NCI-H2196 treated with DMSO at 0.1 percent for 48 hours (cell line): ENCODE data around the gene PIGN.
"Not testable (repeated sequence)": the region's sequence is repeated elsewhere in the genome, so short reads cannot be mapped to it uniquely, and the experiment has no call there.

ENCODE experiments used
- DNase-seq: peaks from one replicate; lab custom pipeline; 2025; ENCODE audit not compliant: unreplicated experiment; lab: John Stamatoyannopoulos, UW

The PIGN gene

GRCh38 chr18:62179213-62179612, 7.6 kb downstream of the PIGN start:
- no peak for DNase-seq

GRCh38 chr18:62177271-62177670, 9.6 kb downstream of the PIGN start:
- no peak for DNase-seq

- no peak for DNase-seq
Observed at GRCh38 chr18:62175521-62175920, 11.3 kb downstream of the PIGN start.

- DNase-seq, result no peak
Observed at GRCh38 chr18:62172298-62172697, 14.6 kb downstream of the PIGN start.

DNA sequence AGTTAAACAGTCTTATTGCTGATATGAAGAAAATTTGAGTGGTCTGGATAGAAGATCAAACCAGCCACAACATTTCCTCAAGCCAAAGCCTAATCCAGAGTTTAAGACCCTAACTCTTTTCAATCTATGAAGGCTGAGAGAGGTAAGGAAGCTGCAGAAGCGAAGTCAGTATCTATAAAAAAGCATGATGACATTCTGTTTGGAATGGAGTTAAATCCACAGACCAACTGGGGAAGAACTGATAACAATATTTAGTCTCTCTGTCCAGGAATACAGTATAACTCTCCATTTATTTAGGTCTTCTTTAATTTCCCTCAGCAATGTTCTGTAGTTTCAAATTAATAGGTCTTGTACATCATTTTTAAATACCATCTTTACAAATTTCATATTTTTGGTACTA, 16.0 kb downstream of the PIGN start:
- no peak for DNase-seq

- DNase-seq, result not testable (repeated sequence)
Observed at GRCh38 chr18:62166524-62166923, 20.3 kb downstream of the PIGN start.

- no peak for DNase-seq
Observed at GRCh38 chr18:62165583-62165982, 21.3 kb downstream of the PIGN start.

DNA sequence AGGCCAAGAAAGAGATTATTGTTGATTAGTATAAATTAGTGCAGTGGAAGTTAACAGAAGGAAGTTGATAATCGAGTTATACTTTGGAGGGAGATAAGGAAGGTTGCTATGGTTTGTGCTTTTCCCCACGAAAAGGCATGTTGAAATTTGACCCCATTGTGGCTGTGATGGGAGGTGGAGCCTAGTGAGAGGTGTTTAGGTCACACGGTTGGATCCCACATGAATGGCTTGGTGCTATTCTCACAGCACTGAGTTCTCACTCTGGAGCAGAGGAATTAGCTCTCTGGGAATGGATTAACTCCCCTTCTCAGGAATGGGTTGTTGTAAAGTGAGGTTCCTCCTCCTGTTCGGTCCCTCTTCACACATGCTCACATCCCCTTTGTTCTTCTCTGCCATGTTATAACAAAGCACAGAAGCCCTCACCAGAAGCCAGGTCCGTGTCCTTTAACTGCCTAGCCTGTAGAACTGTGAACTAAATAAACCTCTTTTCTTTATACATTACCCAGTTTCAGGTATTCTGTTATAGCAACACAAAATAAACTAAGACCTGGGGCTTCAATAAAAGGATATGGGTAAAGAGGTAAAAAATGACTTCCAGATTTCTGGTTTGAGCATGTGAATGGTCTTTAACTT, 21.9 kb downstream of the PIGN start:
- DNase-seq, result no peak

DNA sequence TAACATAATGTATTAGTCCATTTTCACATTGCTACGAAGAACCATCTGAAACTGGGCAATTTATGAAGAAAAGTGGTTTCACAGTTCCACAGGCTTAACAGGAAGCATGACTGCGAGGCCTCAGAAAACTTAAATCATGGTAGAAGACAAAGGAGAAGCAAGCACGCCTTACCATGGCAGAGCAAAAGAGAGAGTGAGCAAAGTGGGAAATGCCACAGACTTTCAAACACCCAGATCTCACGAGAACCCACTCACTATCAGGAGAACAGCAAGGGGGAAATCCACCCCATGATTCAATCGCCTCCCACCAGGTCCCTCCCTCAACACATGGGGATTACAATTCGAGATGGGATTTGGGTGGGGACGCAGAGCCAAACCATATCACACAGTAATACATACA, 22.5 kb downstream of the PIGN start:
- DNase-seq, result no peak

DNA sequence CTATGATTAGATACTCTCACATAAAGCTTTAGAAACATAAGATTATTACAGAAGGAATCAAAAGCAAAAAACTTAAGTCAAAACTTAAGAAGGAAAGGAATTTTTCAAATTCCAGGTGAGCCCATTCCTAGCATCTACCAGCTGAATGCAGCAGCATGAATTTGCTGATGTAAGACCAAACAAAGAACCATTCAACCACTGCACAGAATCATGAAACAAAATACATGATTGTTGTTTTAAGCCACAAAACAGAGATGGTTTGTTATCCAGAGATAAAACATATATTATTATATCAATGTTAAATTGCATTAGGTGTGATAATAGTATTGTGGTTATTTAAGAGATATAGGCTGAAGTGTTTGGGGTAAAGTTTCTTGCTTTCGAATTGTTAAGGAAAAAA, 29.0 kb downstream of the PIGN start:
- DNase-seq, result no peak

DNA sequence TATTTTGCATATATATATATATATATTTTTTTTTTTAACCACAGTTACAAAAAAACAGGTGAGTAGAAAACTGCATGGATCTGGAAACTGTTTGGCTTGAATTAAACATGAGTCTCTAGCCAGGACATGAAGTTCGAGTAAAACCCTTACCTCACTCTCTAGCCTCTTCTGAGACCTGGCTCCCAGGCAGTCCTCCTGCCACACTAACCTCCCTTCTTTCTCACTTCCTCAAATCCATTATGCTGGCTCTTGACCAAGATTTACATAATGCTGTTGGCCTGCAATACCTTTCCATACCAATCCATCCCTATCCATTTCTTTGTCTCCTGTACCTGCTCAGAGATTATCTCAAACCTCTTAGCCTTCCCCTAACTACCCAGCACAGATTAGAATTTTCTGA, 34.0 kb downstream of the PIGN start:
- DNase-seq, result no peak

- no peak for DNase-seq
Observed at GRCh38 chr18:62151068-62151771, 35.6 kb downstream of the PIGN start.

DNA sequence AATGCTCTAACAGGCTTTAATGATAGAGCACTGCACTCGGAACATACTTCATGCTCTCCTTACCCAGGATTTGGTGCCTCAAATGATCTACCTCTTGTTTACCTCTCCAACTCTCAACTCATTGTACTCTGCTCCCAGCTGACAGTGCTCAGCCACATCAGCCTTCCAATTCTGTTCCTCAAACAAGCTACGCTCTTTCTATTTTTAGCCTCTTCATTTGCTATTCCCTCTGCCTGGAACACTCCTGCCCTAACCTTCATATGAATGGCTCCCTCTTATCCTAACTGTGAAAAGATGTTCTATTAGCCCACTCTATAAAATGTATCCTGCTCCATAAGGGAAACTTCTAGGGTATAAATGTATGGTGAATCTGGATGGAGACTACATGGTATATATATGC, 42.5 kb downstream of the PIGN start:
- no peak for DNase-seq

GRCh38 chr18:62140259-62140658, 46.6 kb downstream of the PIGN start:
- DNase-seq, result no peak

DNA sequence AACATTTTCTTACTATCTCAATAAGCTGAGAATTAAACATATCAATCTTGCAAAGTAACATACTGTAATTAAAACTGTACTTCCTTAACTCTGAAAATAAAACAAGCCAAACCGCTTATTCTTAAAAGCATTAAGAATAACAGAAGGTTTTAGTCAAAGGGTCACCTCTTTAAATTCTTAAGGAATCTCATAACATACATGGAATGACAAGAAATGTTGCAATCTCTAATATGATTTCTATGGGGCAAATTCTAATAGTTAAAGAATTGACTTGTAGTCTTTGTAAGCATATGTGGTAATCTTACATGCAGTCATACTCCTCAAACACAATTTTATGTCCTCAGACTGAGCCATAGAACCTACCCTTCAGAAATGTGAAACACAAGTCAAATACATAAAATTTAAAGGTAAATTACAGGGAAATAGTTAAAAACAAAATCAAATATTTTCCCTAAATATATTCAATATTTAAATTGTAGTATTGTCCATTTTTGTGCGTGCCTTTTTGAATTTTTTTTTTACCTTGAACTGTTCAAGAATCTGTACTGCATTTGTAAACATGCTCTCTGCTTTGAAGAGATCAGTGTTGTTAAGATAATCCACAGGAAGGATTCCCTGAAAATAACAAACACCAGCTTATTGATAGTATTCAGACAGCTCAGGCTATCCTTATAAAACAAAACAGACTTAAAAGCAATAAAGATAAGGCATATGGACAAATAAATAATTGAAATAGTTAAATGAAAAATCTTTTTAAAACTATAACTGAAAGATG, 48.2 kb downstream of the PIGN start:
- no peak for DNase-seq

GRCh38 chr18:62131301-62131909, 55.5 kb downstream of the PIGN start:
- DNase-seq, result peak; percentile 24

DNA sequence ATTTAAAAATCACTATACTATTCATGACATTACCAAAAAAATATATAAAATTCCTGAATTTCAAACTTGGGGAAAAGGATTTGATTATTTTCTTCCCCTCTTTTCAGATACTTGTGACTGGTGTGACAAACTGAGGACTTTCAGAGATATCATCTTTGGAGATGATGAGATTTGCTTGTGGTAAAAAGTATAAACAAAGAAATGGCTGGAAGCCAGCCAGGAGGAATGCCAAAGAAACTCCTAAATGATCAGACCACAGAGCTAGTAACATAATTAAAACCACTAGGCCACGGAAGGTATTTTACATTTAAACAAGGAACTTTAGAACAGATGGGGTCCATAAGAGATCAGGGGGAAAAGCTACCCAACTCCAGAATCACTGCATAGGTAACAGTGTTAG, 58.7 kb downstream of the PIGN start:
- no peak for DNase-seq

DNA sequence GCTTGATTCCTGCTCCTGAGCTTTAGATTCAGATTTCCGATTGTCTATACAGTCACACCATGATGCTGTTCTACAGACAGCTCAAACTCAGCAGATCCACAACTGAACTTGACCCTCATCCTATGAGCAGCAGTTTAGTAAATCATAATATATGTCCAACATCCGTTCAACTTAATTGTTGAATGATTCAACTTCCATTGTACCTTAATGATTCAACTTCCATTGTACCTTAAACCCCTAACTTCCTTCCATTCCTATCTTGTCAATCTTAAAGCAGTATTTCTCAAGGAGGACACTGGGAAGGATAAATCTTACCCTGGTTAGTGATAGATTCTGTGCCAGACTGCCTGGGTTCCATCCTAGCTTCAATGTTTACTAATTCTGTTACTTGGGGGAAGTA, 60.1 kb downstream of the PIGN start:
- DNase-seq, result no peak

- no peak for DNase-seq
Observed at GRCh38 chr18:62125702-62126101, 61.2 kb downstream of the PIGN start.

- DNase-seq, result no peak
Observed at GRCh38 chr18:62122330-62122729, 64.5 kb downstream of the PIGN start.

- DNase-seq, result no peak
Observed at GRCh38 chr18:62119884-62120283, 67.0 kb downstream of the PIGN start.

- DNase-seq, result no peak
Observed at GRCh38 chr18:62118328-62118727, 68.5 kb downstream of the PIGN start.
